ENCODE results near the gene OR6N1.

Gene OR6N1

GRCh38 chr1:158735848-158736247, 36.1 kb downstream of the OR6N1 start:
- DNase-seq, result no peak

GRCh38 chr1:158732524-158732923, 39.5 kb downstream of the OR6N1 start:
- no peak for DNase-seq

- DNase-seq, result no peak
These were observed 40.3 kb downstream of the OR6N1 start for GRCh38 chr1:158731707-158732106.

GRCh38 chr1:158730453-158730852, 41.5 kb downstream of the OR6N1 start:
- DNase-seq, result no peak

GRCh38 chr1:158728510-158729225, 43.3 kb downstream of the OR6N1 start:
- DNase-seq, result no peak

- DNase-seq, result no peak
These were observed 47.6 kb downstream of the OR6N1 start for GRCh38 chr1:158724442-158724841.

- no peak for DNase-seq
These were observed 51.4 kb downstream of the OR6N1 start, which contains the start of gene OR6K3 for GRCh38 chr1:158720620-158721019. OR6K3 (minus strand) TSS chr1:158720720; CDS start chr1:158718115, 2,605 bp downstream.

- no peak for DNase-seq
These were observed 52.3 kb downstream of the OR6N1 start for GRCh38 chr1:158719664-158720063.

GRCh38 chr1:158717344-158717743, 54.7 kb downstream of the OR6N1 start:
- DNase-seq, result no peak

GRCh38 chr1:158716335-158716734, 55.7 kb downstream of the OR6N1 start:
- no peak for DNase-seq

GRCh38 chr1:158714754-158715153, 57.2 kb downstream of the OR6N1 start:
- DNase-seq, result no peak
